OCI-LY7 (cell line): ENCODE data around the gene CCDC170. TPM values are rescaled to one million over a fixed set of nuclear protein-coding genes. Genes with fewer than 3 reads are reported as not detected.

ENCODE experiments used
- BruUV-seq: library from RNA; stranded (reverse); fragments of 400-500 nt; replicated peaks from 2 replicates; lab custom pipeline; 2021; lab: Mats Ljungman, UMichigan
- CTCF ChIA-PET: fragments of 300-600 bp; sonication (Branson Sonifier 250); formaldehyde crosslinking; loops from one replicate; lab custom pipeline; 2022; ENCODE audit warnings: antibody characterized with exemption; ENCODE audit not compliant: unreplicated experiment; lab: Charles Lee
- POLR2A ChIA-PET: fragments of 300-600 bp; sonication (Branson Sonifier 250); formaldehyde crosslinking; loops from one replicate; lab custom pipeline; 2022; ENCODE audit warnings: antibody characterized with exemption; lab: Charles Lee
- DNase-seq: peaks from one replicate; pipeline ENCODE4 v3.0.0-alpha.2; 2015; ENCODE audit warnings: low spot score
- H2AFZ ChIP-seq: fragments of 200-600 bp; sonication (generic), shearing (Covaris generic); 2 replicates; pipeline ENCODE4 v1.6.1; 2014; ENCODE audit warnings: mild to moderate bottlenecking, antibody characterized with exemption, low read length, moderate library complexity
- H3K27ac ChIP-seq: fragments of 200-600 bp; sonication (generic); 2 replicates; pipeline ENCODE4 v1.5.1; 2014; ENCODE audit warnings: mixed run types, low read depth, mild to moderate bottlenecking, moderate library complexity, low read length, inconsistent platforms; ENCODE audit not compliant: poor library complexity, severe bottlenecking
- H3K36me3 ChIP-seq: fragments of 200-600 bp; sonication (generic); 2 replicates; pipeline ENCODE4 v1.6.1; 2014; ENCODE audit warnings: mild to moderate bottlenecking, antibody characterized with exemption, low read length, moderate library complexity, mixed read lengths; ENCODE audit not compliant: insufficient read depth
- H3K4me1 ChIP-seq: fragments of 200-600 bp; sonication (generic); 2 replicates; pipeline ENCODE4 v1.5.1; 2014; ENCODE audit warnings: mild to moderate bottlenecking, low read length; ENCODE audit not compliant: insufficient read depth, poor library complexity, severe bottlenecking
- H3K4me2 ChIP-seq: fragments of 200-600 bp; sonication (generic); 2 replicates; pipeline ENCODE4 v1.6.1; 2014; ENCODE audit warnings: mild to moderate bottlenecking, low read length
- H3K4me3 ChIP-seq: fragments of 200-600 bp; sonication (generic); 2 replicates; pipeline ENCODE4 v1.5.1; 2014; ENCODE audit warnings: mild to moderate bottlenecking, low read depth, low read length; ENCODE audit not compliant: poor library complexity, severe bottlenecking
- H3K79me2 ChIP-seq: fragments of 200-600 bp; sonication (generic); 2 replicates; pipeline ENCODE4 v1.6.1; 2016; ENCODE audit warnings: low read depth, mild to moderate bottlenecking, low read length, moderate library complexity, mixed read lengths; ENCODE audit not compliant: insufficient read depth
- H3K9me2 ChIP-seq: fragments of 200-600 bp; sonication (generic); 2 replicates; pipeline ENCODE4 v1.6.1; 2016; ENCODE audit warnings: mild to moderate bottlenecking, low read length, mixed read lengths; ENCODE audit not compliant: insufficient read depth
- H3K9me3 ChIP-seq: fragments of 200-600 bp; sonication (generic); 2 replicates; pipeline ENCODE4 v1.6.1; 2014; ENCODE audit warnings: mild to moderate bottlenecking, mixed run types, low read length, mixed read lengths
- H4K20me1 ChIP-seq: fragments of 200-600 bp; sonication (generic); 2 replicates; pipeline ENCODE4 v1.6.1; 2014; ENCODE audit warnings: mild to moderate bottlenecking, antibody characterized with exemption, low read length, moderate library complexity, mixed read lengths; ENCODE audit not compliant: insufficient read depth
- EZH2phosphoT487 ChIP-seq: fragments of 200-600 bp; sonication (generic); IDR thresholded peaks from 2 replicates; pipeline ENCODE4 v1.6.1; 2018; ENCODE audit warnings: low read depth, borderline replicate concordance, mild to moderate bottlenecking, mixed run types, antibody characterized with exemption, low read length, moderate library complexity, mixed read lengths
- intact Hi-C: fragments of 100-400 bp; cut with micrococcal nuclease; formaldehyde crosslinking; loops from one replicate; pipeline ENCODE4 v1.10.0; 2022; ENCODE audit not compliant: unreplicated experiment
- total RNA-seq, 2 experiments: library from RNA; depleted of rRNA in 1 of 2; stranded (reverse); fragments of >200 nt in 1 of 2; shearing (Covaris generic) in 1 of 2; gene quantifications; 2 replicates each; pipeline ENCODE4 v1.2.3, GENCODE V29; 2014 to 2022
- TF ChIP-seq, protein P1 (sequence below): fragments of 200-600 bp; sonication (generic); conservative IDR thresholded peaks from 2 replicates; pipeline ENCODE4 v1.5.1; 2014; ENCODE audit warnings: mild to moderate bottlenecking, antibody characterized with exemption, low read length, moderate library complexity, mixed read lengths

Gene CCDC170
- total RNA-seq, 2 experiments from 2014 or later, result not detected

DNA sequence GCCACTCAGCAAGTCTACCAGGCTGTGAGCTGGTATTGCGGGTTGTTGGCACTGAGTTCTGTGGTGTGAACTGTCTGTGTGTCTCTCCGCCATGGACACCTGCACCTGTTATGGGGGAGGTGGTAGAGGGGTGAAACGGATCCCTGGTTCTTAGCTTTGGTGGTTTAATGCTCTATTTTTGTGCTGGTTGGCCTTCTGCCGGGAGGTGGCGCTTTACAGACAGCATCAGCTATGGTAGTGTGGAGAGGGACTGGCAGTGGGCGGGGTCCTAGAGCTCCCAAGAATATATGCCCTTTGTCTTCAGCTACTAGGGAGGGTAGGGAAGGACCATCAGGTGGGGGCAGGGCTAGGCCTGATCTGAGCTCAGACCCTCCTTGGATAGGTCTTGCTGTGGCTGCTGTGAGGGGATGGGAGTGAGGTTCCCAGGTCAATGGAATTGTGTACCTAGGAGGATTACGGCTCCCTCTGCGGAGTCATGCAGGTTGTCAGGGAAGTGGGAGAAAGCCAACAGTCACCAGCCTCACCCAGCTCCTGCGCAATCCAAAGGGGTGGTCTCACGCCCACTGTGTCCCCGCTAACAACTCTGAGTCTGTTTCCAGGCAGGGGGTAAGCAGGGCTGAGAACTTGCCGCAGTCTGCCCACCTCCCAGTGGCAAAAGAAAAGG, 154.3 kb downstream of the CCDC170 start:
- BruUV-seq, result no TSS peak
- ChIA-PET POLR2A (interaction anchor here (0.7 kb wide), 1 partner anchor 50 kb away, joined by 3 read pairs; no protein-coding TSS in a partner anchor), CTCF (interaction anchor here (0.5 to 0.7 kb wide), 2 partner anchors 187 to 456 kb away, joined by 3 read pairs; no protein-coding TSS in a partner anchor)
- DNase-seq, result peak; percentile 25
- Histone ChIP-seq H3K79me2 (no peaks in the 10 kb centered on the region), H4K20me1 (no peaks in the 10 kb centered on the region), H3K4me2 (no peak overlapping the region), H3K9me2 (no peaks in the 10 kb centered on the region), H3K4me3 (no peak overlapping the region), H3K27ac (no peak overlapping the region), H3K9me3 (no peaks in the 10 kb centered on the region), H2AFZ (no peak overlapping the region), H3K36me3 (no peaks in the 10 kb centered on the region), H3K4me1 (no peaks in the 10 kb centered on the region)
- intact Hi-C loops, result no loop called here
- TF ChIP-seq, protein P1, sequence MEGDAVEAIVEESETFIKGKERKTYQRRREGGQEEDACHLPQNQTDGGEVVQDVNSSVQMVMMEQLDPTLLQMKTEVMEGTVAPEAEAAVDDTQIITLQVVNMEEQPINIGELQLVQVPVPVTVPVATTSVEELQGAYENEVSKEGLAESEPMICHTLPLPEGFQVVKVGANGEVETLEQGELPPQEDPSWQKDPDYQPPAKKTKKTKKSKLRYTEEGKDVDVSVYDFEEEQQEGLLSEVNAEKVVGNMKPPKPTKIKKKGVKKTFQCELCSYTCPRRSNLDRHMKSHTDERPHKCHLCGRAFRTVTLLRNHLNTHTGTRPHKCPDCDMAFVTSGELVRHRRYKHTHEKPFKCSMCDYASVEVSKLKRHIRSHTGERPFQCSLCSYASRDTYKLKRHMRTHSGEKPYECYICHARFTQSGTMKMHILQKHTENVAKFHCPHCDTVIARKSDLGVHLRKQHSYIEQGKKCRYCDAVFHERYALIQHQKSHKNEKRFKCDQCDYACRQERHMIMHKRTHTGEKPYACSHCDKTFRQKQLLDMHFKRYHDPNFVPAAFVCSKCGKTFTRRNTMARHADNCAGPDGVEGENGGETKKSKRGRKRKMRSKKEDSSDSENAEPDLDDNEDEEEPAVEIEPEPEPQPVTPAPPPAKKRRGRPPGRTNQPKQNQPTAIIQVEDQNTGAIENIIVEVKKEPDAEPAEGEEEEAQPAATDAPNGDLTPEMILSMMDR, result peak; percentile 76
- TF ChIP-seq EZH2phosphoT487, result no peak

DNA sequence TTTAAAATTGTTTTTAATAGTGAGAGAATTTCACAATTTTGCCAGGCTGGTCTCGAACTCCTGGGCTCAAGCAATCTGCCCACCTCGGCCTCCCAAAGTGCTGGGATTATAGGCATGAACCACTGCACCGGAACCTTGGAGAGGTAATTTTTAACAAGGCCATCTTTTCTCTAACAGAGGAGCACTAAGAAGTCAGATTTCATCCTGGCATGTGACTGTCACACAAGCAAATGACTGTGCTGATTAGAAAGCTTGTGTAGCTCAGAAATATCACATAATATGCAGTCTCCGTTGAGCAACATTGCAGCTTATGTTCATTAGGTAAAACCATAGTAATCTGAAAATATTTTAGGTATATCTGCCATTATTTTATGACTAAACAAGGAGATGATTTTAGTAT, 156.0 kb downstream of the CCDC170 start:
- no peaks in the 10 kb centered on the region for H3K9me2 ChIP-seq
- H3K79me2 ChIP-seq, result no peaks in the 10 kb centered on the region
- ChIA-PET POLR2A (interaction anchor here (1.0 kb wide), 1 partner anchor 140 kb away, joined by 3 read pairs; no protein-coding TSS in a partner anchor), CTCF (no interaction called here)
- intact Hi-C loops, result no loop called here
- no peak overlapping the region for H3K27ac ChIP-seq
- H3K4me2 ChIP-seq, result no peak overlapping the region
- BruUV-seq, result no TSS peak
- no peak overlapping the region for H2AFZ ChIP-seq
- no peak for DNase-seq
- H3K9me3 ChIP-seq, result no peaks in the 10 kb centered on the region
- H4K20me1 ChIP-seq, result no peaks in the 10 kb centered on the region
- no peak overlapping the region for H3K4me3 ChIP-seq
- H3K4me1 ChIP-seq, result no peaks in the 10 kb centered on the region
- H3K36me3 ChIP-seq, result no peaks in the 10 kb centered on the region
- TF ChIP-seq EZH2phosphoT487, result no peak

GRCh38 chr6:151651639-151652038, 157.8 kb downstream of the CCDC170 start:
- no peaks in the 10 kb centered on the region for H3K36me3 ChIP-seq
- no peak for TF ChIP-seq EZH2phosphoT487
- TF ChIP-seq, protein P1, result no peak
- H3K79me2 ChIP-seq, result no peaks in the 10 kb centered on the region
- POLR2A ChIA-PET, result interaction anchor here (0.7 to 1.0 kb wide), 4 partner anchors 161 to 709 kb away, joined by 3 to 9 read pairs (median 3); no protein-coding TSS in a partner anchor
- H3K4me1 ChIP-seq, result no peaks in the 10 kb centered on the region
- BruUV-seq, result no TSS peak
- no peaks in the 10 kb centered on the region for H3K9me2 ChIP-seq
- H3K4me2 ChIP-seq, result no peak overlapping the region
- no peak overlapping the region for H3K27ac ChIP-seq
- no peaks in the 10 kb centered on the region for H4K20me1 ChIP-seq
- CTCF ChIA-PET, result no interaction called here
- no peak overlapping the region for H3K4me3 ChIP-seq
- H3K9me3 ChIP-seq, result no peaks in the 10 kb centered on the region
- intact Hi-C loops, result no loop called here
- no peak overlapping the region for H2AFZ ChIP-seq
- DNase-seq, result no peak
